ENCODE measurements around the gene RPH3AL.

DNA sequence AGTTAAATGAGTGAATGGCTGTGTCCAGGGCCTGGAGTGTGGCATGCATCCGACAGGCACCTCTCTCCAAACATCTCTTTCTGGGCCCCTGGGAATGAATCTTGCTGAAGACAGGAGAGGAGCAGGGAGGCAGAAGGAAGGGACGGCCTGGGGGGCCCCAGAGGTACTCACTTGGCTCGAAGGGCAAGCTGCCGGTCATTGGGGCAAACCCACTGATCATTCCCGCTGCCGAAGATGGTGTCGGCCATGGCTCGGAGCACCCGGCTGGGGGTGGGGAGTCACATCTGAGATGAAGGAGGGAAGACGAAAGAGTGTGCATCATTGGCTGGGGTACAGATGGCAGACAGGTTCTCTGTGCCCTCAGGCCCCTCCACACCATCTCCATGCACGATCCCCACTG is 25.3 kb downstream of the RPH3AL start:
- TF ChIP-seq CREB5 (CRISPR knock-in tag; IDR thresholded peaks at IDR 0.05; ENCODE audit: low read depth) (no peak), TOX (CRISPR knock-in tag; IDR thresholded peaks at IDR 0.05; ENCODE audit: borderline replicate concordance) (no peak), RARB (CRISPR knock-in tag; IDR thresholded peaks at IDR 0.05) (no peak), PATZ1 (CRISPR knock-in tag; IDR thresholded peaks at IDR 0.05; ENCODE audit: borderline replicate concordance) (no peak), GLIS3 (CRISPR knock-in tag; IDR thresholded peaks at IDR 0.05) (no peak), CSDC2 (CRISPR knock-in tag; IDR thresholded peaks at IDR 0.05) (no peak), ESRRG (CRISPR knock-in tag; IDR thresholded peaks at IDR 0.05) (no peak), ZNF70 (CRISPR knock-in tag; IDR thresholded peaks at IDR 0.05) (no peak), PPARA (CRISPR knock-in tag; IDR thresholded peaks at IDR 0.05; ENCODE audit: borderline replicate concordance) (no peak), BACH2 (CRISPR knock-in tag; IDR thresholded peaks at IDR 0.05; ENCODE audit: borderline replicate concordance) (no peak), ZFP3 (CRISPR knock-in tag; IDR thresholded peaks at IDR 0.05) (no peak), ISL1 (CRISPR knock-in tag; IDR thresholded peaks at IDR 0.05) (no peak), ZNF8 (CRISPR knock-in tag; IDR thresholded peaks at IDR 0.05) (no peak)
